C4-2B (cell line): ENCODE results near the gene LONRF2.
A peak's percentile ranks its signal among the peaks of the same experiment; 100 is the strongest.

ENCODE experiments used
- H3K27ac ChIP-seq: fragments of 450-650 bp; 2 replicates; pipeline ENCODE4 v1.5.1; 2017
- CTCF ChIP-seq: fragments of 450-650 bp; conservative IDR thresholded peaks from 2 replicates; pipeline ENCODE4 v1.5.1; 2017; ENCODE audit warnings: mild to moderate bottlenecking
- ZFX ChIP-seq: fragments of 450-650 bp; IDR thresholded peaks from 2 replicates; pipeline ENCODE4 v1.6.1; 2017

The LONRF2 gene

GRCh38 chr2:100242891-100243619 is 79.2 kb downstream of the LONRF2 start:
- peak overlapping the region; percentile 42 for H3K27ac ChIP-seq
- TF ChIP-seq ZFX = no peak
- TF ChIP-seq CTCF = peak; percentile 90

- TF ChIP-seq ZFX (no peak), CTCF (no peak)
- peak overlapping the region; percentile 42 for H3K27ac ChIP-seq
Observed at GRCh38 chr2:100242476-100242875, 79.8 kb downstream of the LONRF2 start.

- no peak overlapping the region for H3K27ac ChIP-seq
- TF ChIP-seq CTCF = no peak
Observed at GRCh38 chr2:100241236-100241635, 81.1 kb downstream of the LONRF2 start.

- TF ChIP-seq ZFX = no peak
- no peak for TF ChIP-seq CTCF
- H3K27ac ChIP-seq = no peak overlapping the region
Observed at GRCh38 chr2:100240386-100240785, 81.9 kb downstream of the LONRF2 start.

- H3K27ac ChIP-seq = no peak overlapping the region
- TF ChIP-seq CTCF (no peak), ZFX (no peak)
Observed at GRCh38 chr2:100239486-100240210, 82.7 kb downstream of the LONRF2 start.

- TF ChIP-seq ZFX (no peak), CTCF (no peak)
- no peak overlapping the region for H3K27ac ChIP-seq
Observed at GRCh38 chr2:100238471-100238870, 83.8 kb downstream of the LONRF2 start.

GRCh38 chr2:100237770-100238169 is 84.5 kb downstream of the LONRF2 start:
- TF ChIP-seq ZFX (no peak), CTCF (no peak)
- H3K27ac ChIP-seq = no peak overlapping the region
